Measurements from ENCODE around the gene PTPRS. TPM values are rescaled to one million over a fixed set of nuclear protein-coding genes. Genes with fewer than 3 reads are reported as not detected.

Gene PTPRS
- total and polyA plus RNA-seq, 9 of the 15 experiments (the other 6 are each of a cell fraction or from before 2014, with no cell fraction given), result 1.1 to 49.4 (median 14.1) TPM

- Histone ChIP-seq H3K4me2 (ENCODE audit: insufficient read depth, low read length) (peak overlapping the region; percentile 54), H3K9me3 (replicated peaks; ENCODE audit: control insufficient read depth, insufficient read depth, low read depth, low read length) (no peaks in the 10 kb centered on the region), H3K9me1 (ENCODE audit: control insufficient read depth, insufficient read depth, low read length) (no peaks in the 10 kb centered on the region), H4K20me1 (replicated peaks; ENCODE audit: control insufficient read depth, insufficient read depth, low read length) (0 out of 2 replicates have a peak, but pooled peaks cover 3% of the 10 kb centered on the region), H3K4me1 (replicated peaks in 1 of 2; ENCODE audit: control insufficient read depth in 2 of 2, insufficient read depth in 2 of 2, low read length in 2 of 2) (no peaks in the 10 kb centered on the region), H3K79me2 (ENCODE audit: control insufficient read depth, insufficient read depth, low read length) (no peaks in the 10 kb centered on the region), H2AFZ (ENCODE audit: low read depth, low read length) (peak overlapping the region; percentile 71), H3K36me3 (ENCODE audit: control insufficient read depth, insufficient read depth, low read length) (no peaks in the 10 kb centered on the region), H3K9ac (ENCODE audit: insufficient read depth in 1 of 2, low read depth in 2 of 2, low read length in 2 of 2) (peak overlapping the region in 1 of 2 experiments; percentile 22; a peak in 1 of 4 replicates), H3K27ac (ENCODE audit: extremely low read depth, low read depth, low read length) (no peak overlapping the region; the same call in 2 of the 3 replicates), H3K27me3 (ENCODE audit: control insufficient read depth in 2 of 2, insufficient read depth in 2 of 2, low read length in 2 of 2) (peaks cover 0 to 6% of the 10 kb centered on the region in 2 experiments; a peak in 2 of 5 replicates), H3K4me3 (peak overlapping the region; percentile 7; the same call in 1 of the 2 replicates)
- ATAC-seq (peak; percentile 97), FAIRE-seq (peak; percentile 85), DNase-seq (ENCODE audit: extremely low read depth in 1 of 4, low spot score in 3 of 4) (peak; percentile 75 to 82 (median 79))
- CTCF ChIA-PET (ENCODE audit: low intra/inter-chr PET ratio), result interaction anchor here (0.7 kb wide), 1 partner anchor 208 kb away, joined by 3 read pairs; no protein-coding TSS in a partner anchor
- BruUV-seq (replicated peaks), result no TSS peak
- in situ Hi-C loops (cut with MboI), result no loop called here
- intact Hi-C loops (cut with micrococcal nuclease), result no loop called here
- WGBS (ENCODE audit: insufficient coverage, low coverage, missing lambda C conversion rate), result 6% methylated on average over 8 of the region's 8 CpGs
- POLR2A ChIA-PET, result no interaction called here
- no peak for TF ChIP-seq GTF2B (IDR thresholded peaks at IDR 0.05; ENCODE audit: extremely low read depth, insufficient read length)
- no peak for TF ChIP-seq ZFP1 (CRISPR knock-in tag; IDR thresholded peaks at IDR 0.05)
- peak; percentile 73; the same call in 1 of the 2 replicates for TF ChIP-seq SMARCA5 (IDR thresholded peaks at IDR 0.05)
- no peak for TF ChIP-seq FOXM1 (IDR thresholded peaks at IDR 0.05; ENCODE audit: low read depth)
- TF ChIP-seq FOXM1 (CRISPR knock-in tag; IDR thresholded peaks at IDR 0.05; ENCODE audit: low read depth), result no peak
- TF ChIP-seq ZBTB7A (IDR thresholded peaks at IDR 0.05; ENCODE audit: borderline replicate concordance, control insufficient read depth, low read depth, low read length), result peak; percentile 21; the same call in 1 of the 2 replicates
- no peak for TF ChIP-seq MXI1 (IDR thresholded peaks at IDR 0.05; ENCODE audit: low read depth, low read length)
- TF ChIP-seq ZNF639 (CRISPR knock-in tag; conservative IDR thresholded peaks at IDR 0.05 in 1 of 2, IDR thresholded peaks at IDR 0.05 in 1 of 2), result no peak
- TF ChIP-seq PCBP2 (IDR thresholded peaks at IDR 0.05; ENCODE audit: low read depth, low read length, poor library complexity, severe bottlenecking), result no peak
- peak; percentile 93 for TF ChIP-seq BCOR (IDR thresholded peaks at IDR 0.05)
- no peak for TF ChIP-seq MAFF (IDR thresholded peaks at IDR 0.05; ENCODE audit: low read length)
- no peak for TF ChIP-seq SUPT5H (IDR thresholded peaks at IDR 0.05)
- TF ChIP-seq TCF3 (CRISPR knock-in tag; IDR thresholded peaks at IDR 0.05), result no peak
- no peak for TF ChIP-seq ZBTB1 (CRISPR knock-in tag; IDR thresholded peaks at IDR 0.05; ENCODE audit: borderline replicate concordance, low read depth)
- no peak for TF ChIP-seq ZBTB11 (CRISPR knock-in tag; IDR thresholded peaks at IDR 0.05)
Observed at GRCh38 chr19:5369962-5370367, 29.4 kb upstream of the PTPRS start.

All from K562 (cell line).